ENCODE data around the gene ADAM22.

DNA sequence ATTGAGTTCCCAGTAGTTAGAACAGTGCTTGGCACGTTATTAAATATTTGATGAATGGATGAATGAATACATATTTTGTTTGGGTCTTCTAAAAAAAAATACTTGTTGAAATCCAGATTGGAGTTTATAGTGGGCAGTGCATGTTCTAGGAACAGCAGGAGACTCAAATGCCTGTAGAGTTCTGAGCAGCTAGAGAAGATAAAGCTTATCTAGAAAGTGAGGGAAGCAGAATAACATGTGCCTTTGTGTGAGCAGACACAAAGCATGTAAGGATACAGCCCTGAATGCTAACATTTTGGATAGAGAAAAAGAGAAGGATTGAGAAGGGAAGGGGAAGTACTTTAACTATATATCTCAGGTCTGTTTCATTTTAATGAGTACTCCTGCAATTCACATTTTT is 213.9 kb downstream of the ADAM22 start:
- TF ChIP-seq, protein P1, sequence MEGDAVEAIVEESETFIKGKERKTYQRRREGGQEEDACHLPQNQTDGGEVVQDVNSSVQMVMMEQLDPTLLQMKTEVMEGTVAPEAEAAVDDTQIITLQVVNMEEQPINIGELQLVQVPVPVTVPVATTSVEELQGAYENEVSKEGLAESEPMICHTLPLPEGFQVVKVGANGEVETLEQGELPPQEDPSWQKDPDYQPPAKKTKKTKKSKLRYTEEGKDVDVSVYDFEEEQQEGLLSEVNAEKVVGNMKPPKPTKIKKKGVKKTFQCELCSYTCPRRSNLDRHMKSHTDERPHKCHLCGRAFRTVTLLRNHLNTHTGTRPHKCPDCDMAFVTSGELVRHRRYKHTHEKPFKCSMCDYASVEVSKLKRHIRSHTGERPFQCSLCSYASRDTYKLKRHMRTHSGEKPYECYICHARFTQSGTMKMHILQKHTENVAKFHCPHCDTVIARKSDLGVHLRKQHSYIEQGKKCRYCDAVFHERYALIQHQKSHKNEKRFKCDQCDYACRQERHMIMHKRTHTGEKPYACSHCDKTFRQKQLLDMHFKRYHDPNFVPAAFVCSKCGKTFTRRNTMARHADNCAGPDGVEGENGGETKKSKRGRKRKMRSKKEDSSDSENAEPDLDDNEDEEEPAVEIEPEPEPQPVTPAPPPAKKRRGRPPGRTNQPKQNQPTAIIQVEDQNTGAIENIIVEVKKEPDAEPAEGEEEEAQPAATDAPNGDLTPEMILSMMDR (IDR thresholded peaks at IDR 0.05), result no peak
- no peak for TF ChIP-seq POLR2A (IDR thresholded peaks at IDR 0.05)
